Neutrophil (primary cell): Measurements from ENCODE around the gene CGB2.
"Not testable (repeated sequence)": the region's sequence is repeated elsewhere in the genome, so short reads cannot be mapped to it uniquely, and the experiment has no call there.

Source experiments
- H3K27ac ChIP-seq: fragments of 200-600 bp; sonication (generic); 2 replicates; pipeline ENCODE4 v1.5.1; 2016; ENCODE audit warnings: mild to moderate bottlenecking, moderate library complexity
- H3K27me3 ChIP-seq: fragments of 200-600 bp; sonication (generic); 2 replicates; pipeline ENCODE4 v1.6.0; 2016; ENCODE audit warnings: mild to moderate bottlenecking
- H3K36me3 ChIP-seq: fragments of 200-600 bp; sonication (generic); 2 replicates; pipeline ENCODE4 v1.5.1; 2017
- H3K4me1 ChIP-seq, 2 experiments: fragments of 200-600 bp in 1 of 2; sonication (generic) in 1 of 2; 1 replicate in 1 of 2; 2 replicates in 1 of 2; pipeline versions ENCODE4 v1.5.1 to v1.6.1; 2013 to 2016; ENCODE audit warnings: low read depth in 1 of 2, low read length in 1 of 2, mild to moderate bottlenecking in 1 of 2, moderate library complexity in 1 of 2; ENCODE audit not compliant: control insufficient read depth in 1 of 2, insufficient read depth in 1 of 2
- H3K4me3 ChIP-seq, 2 experiments: fragments of 200-600 bp in 1 of 2; sonication (generic) in 1 of 2; 1 replicate in 1 of 2; 2 replicates in 1 of 2; pipeline ENCODE4 v1.5.1; 2013 to 2016; ENCODE audit warnings: low read depth in 1 of 2, low read length in 1 of 2, mild to moderate bottlenecking in 1 of 2, moderate library complexity in 1 of 2
- H3K9me3 ChIP-seq: fragments of 200-600 bp; sonication (generic); 2 replicates; pipeline ENCODE4 v1.5.1; 2016
- TF ChIP-seq, protein P1 (sequence below): fragments of 200-600 bp; sonication (generic); IDR thresholded peaks from 2 replicates; pipeline ENCODE4 v1.5.1; 2016; ENCODE audit warnings: antibody characterized with exemption

Gene CGB2

DNA sequence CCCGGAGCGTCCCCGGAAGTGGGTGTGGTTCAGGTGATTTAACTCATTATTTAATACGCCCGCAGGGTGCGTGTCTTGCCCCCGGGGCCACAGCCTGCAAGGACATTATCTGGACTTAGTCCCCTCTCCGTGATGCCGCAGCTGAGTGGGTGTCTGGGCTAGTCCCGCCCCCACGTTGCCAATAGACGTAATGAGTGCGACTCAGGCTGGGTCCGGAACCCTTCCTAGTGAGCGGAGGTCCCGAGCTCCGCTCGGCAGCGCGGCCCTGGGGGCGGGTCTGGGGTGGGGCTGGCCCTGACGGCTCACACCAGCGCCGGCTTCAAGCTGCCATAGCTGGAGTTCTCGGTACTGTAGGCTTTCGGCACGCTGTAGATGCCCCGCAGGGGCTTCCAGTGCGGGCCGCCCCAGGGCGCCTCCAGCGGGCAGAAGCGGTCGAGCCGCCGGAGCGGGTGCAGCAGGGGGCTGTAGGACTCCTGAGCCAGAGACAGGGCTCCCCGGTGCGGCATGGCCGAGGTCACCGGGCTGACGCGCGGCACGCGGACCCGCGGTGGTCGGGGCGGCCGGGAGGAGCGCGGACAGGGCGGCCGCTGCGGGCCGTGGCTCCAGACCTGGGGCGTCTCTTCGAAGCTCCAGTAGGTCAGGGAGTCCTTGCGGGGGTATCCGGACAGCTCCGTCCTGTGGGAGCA, 13.9 kb upstream of the CGB2 start:
- TF ChIP-seq, protein P1, sequence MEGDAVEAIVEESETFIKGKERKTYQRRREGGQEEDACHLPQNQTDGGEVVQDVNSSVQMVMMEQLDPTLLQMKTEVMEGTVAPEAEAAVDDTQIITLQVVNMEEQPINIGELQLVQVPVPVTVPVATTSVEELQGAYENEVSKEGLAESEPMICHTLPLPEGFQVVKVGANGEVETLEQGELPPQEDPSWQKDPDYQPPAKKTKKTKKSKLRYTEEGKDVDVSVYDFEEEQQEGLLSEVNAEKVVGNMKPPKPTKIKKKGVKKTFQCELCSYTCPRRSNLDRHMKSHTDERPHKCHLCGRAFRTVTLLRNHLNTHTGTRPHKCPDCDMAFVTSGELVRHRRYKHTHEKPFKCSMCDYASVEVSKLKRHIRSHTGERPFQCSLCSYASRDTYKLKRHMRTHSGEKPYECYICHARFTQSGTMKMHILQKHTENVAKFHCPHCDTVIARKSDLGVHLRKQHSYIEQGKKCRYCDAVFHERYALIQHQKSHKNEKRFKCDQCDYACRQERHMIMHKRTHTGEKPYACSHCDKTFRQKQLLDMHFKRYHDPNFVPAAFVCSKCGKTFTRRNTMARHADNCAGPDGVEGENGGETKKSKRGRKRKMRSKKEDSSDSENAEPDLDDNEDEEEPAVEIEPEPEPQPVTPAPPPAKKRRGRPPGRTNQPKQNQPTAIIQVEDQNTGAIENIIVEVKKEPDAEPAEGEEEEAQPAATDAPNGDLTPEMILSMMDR: no peak
- Histone ChIP-seq H3K36me3 (peaks cover 27% of the 10 kb centered on the region), H3K27ac (no peak overlapping the region), H3K27me3 (peaks cover 57% of the 10 kb centered on the region), H3K4me3 (peak overlapping the region in 1 of 2 experiments; percentile 55), H3K4me1 (peaks cover 23% of the 10 kb centered on the region in 2 experiments), H3K9me3 (no peaks in the 10 kb centered on the region)

DNA sequence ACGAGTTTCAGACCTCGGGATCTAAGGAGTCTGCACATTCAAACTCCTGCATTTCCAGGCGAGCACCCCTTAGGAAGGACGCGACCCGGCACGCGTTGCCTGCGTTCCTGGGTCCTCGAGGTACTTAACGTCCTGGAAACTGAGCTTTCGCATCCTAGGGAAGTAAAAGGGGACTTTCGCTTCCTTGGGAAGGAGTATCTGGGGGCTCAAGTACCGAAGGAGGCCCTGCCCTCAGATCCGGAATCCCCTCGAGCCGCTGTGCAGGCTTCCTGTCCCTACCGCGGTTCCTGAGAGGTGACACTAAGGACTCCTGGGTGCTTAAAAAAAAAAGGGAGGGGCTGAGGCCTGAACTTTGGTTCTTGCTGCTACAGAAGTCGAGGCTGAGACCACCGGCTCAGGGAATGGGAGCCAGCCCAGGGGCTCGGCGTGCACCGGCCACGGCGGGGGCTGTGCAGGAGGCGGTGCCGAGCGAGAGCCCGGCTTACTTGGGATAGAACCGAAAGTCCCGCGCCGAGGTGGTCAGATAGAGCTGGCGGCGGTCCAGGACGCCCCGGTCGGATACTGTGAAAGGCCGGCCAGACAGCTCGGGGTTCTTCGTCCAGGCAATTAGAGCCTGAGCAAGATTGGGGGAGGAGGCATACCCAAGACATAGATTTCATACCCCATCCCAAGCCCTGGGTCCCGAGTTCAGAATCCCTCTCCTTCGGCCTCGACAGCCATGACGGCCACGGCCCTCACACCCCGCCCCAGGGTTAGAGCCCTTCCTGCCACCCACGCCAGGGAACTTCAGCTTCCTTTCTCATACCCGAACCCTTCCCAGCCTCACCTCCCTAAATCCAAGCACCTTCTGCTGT, 13.1 kb upstream of the CGB2 start:
- H3K4me3 ChIP-seq: peak overlapping the region; percentile 23 to 55
- peaks cover 23% of the 10 kb centered on the region in 2 experiments for H3K4me1 ChIP-seq
- peaks cover 57% of the 10 kb centered on the region for H3K27me3 ChIP-seq
- not testable (repeated sequence) for H3K27ac ChIP-seq, H3K9me3 ChIP-seq
- peaks cover 26% of the 10 kb centered on the region for H3K36me3 ChIP-seq

GRCh38 chr19:49019242-49019932, 12.3 kb upstream of the CGB2 start:
- TF ChIP-seq, protein P1: no peak
- peak overlapping the region; percentile 23 to 55 for H3K4me3 ChIP-seq

DNA sequence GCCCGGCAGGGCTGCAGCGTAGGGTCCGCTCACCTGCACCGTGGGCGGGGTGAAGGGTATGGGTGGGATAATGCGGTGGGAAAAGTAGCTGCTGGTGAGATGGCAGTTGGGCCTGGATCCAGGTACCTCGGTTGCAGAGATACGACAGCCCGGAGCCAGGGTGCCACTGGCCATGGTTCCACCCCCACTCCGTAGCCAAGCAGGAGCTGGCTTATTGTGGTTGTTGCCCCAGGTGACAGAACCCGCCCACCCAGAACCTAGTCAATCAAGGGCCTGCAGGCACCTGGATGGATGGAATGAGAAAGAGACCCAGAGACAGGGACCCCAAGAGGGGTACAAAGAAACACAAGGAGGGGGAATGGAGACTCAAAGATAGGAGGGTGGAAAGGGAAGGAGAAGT, 11.3 kb upstream of the CGB2 start:
- Histone ChIP-seq H3K27me3 (peaks cover 57% of the 10 kb centered on the region), H3K36me3 (peaks cover 10% of the 10 kb centered on the region), H3K4me3 (no peak overlapping the region), H3K27ac (no peak overlapping the region), H3K9me3 (no peaks in the 10 kb centered on the region), H3K4me1 (peaks cover 23% of the 10 kb centered on the region in 2 experiments)
- TF ChIP-seq, protein P1: no peak

More at GRCh38 chr19:49019242-49019932, 12.3 kb upstream of the CGB2 start:
- H3K27me3 ChIP-seq: peaks cover 57% of the 10 kb centered on the region
- H3K4me1 ChIP-seq: peaks cover 23% of the 10 kb centered on the region in 2 experiments
- H3K36me3 ChIP-seq: peaks cover 20% of the 10 kb centered on the region
- no peaks in the 10 kb centered on the region for H3K9me3 ChIP-seq
- H3K27ac ChIP-seq: no peak overlapping the region

- H3K27ac ChIP-seq: no peak overlapping the region
- H3K9me3 ChIP-seq: no peaks in the 10 kb centered on the region
- TF ChIP-seq, protein P1: no peak
- peaks cover 57% of the 10 kb centered on the region for H3K27me3 ChIP-seq
- no peak overlapping the region for H3K4me3 ChIP-seq
- H3K36me3 ChIP-seq: peaks cover 1% of the 10 kb centered on the region
- peaks cover 23% of the 10 kb centered on the region in 2 experiments for H3K4me1 ChIP-seq
Measured at GRCh38 chr19:49020931-49021895, 10.5 kb upstream of the CGB2 start.
